Caco-2 (cell line): ENCODE results near the gene SLC36A3. TPM values are rescaled to one million over a fixed set of nuclear protein-coding genes. Genes with fewer than 3 reads are reported as not detected.

Experiments
- BruUV-seq: library from RNA; stranded (reverse); fragments of 400-500 nt; replicated peaks from 2 replicates; lab custom pipeline; 2021; lab: Mats Ljungman, UMichigan
- CTCF ChIA-PET: fragments of 300-600 bp; sonication (Branson Sonifier 250); formaldehyde crosslinking; loops from one replicate; lab custom pipeline; 2022; ENCODE audit warnings: antibody characterized with exemption; lab: Charles Lee
- POLR2A ChIA-PET: fragments of 300-600 bp; sonication (Branson Sonifier 250); formaldehyde crosslinking; loops from one replicate; lab custom pipeline; 2022; ENCODE audit warnings: antibody characterized with exemption; lab: Charles Lee
- DNase-seq, 2 experiments: peaks; one replicate each; pipeline versions ENCODE4 v3.0.0 to v3.0.0-alpha.2; 2020 to 2022
- H3K27me3 ChIP-seq: replicated peaks from 2 replicates; pipeline ENCODE4 v1.6.0; 2011; ENCODE audit warnings: low read length; ENCODE audit not compliant: control insufficient read depth, insufficient read depth
- H3K36me3 ChIP-seq: 2 replicates; pipeline ENCODE4 v1.5.1; 2011; ENCODE audit warnings: low read length; ENCODE audit not compliant: control insufficient read depth, insufficient read depth
- H3K4me1 ChIP-seq: fragments of 250-450 bp; sonication (Bioruptor Pico); 2 replicates; pipeline ENCODE4 v1.5.1; 2020; ENCODE audit warnings: mild to moderate bottlenecking
- H3K4me3 ChIP-seq: 2 replicates; pipeline ENCODE4 v1.5.1; 2011; ENCODE audit warnings: low read depth, mild to moderate bottlenecking, control low read depth, low read length
- H3K9me3 ChIP-seq: fragments of 250-450 bp; sonication (Bioruptor Pico); 2 replicates; pipeline ENCODE4 v1.5.1; 2020; ENCODE audit warnings: mild to moderate bottlenecking, moderate library complexity
- H3K27ac Mint-ChIP-seq: one replicate; pipeline ENCODE4 v1.8.0; 2022; ENCODE audit warnings: mixed read lengths; ENCODE audit not compliant: unreplicated experiment
- H3K27me3 Mint-ChIP-seq: one replicate; pipeline ENCODE4 v1.8.0; 2022; ENCODE audit warnings: mixed read lengths; ENCODE audit not compliant: insufficient read depth, unreplicated experiment
- H3K36me3 Mint-ChIP-seq: one replicate; pipeline ENCODE4 v1.8.0; 2022; ENCODE audit warnings: mild to moderate bottlenecking, mixed read lengths; ENCODE audit not compliant: insufficient read depth, unreplicated experiment
- H3K4me1 Mint-ChIP-seq: one replicate; pipeline ENCODE4 v1.8.0; 2022; ENCODE audit warnings: low read depth, mixed read lengths; ENCODE audit not compliant: unreplicated experiment
- H3K4me3 Mint-ChIP-seq: one replicate; pipeline ENCODE4 v1.8.0; 2022; ENCODE audit warnings: mild to moderate bottlenecking, moderate library complexity, mixed read lengths; ENCODE audit not compliant: unreplicated experiment
- H3K9me3 Mint-ChIP-seq: one replicate; pipeline ENCODE4 v1.8.0; 2022; ENCODE audit warnings: mixed read lengths; ENCODE audit not compliant: unreplicated experiment
- CTCF ChIP-seq, 2 experiments: fragments of 200-600 bp in 1 of 2; IDR thresholded peaks; 1 replicate in 1 of 2; 2 replicates in 1 of 2; pipeline versions ENCODE4 v1.5.1 to v1.8.0; 2011 to 2022; ENCODE audit warnings: antibody characterized with exemption in 1 of 2, control low read depth in 1 of 2, inconsistent platforms in 1 of 2, low read depth in 1 of 2, low read length in 1 of 2, mild to moderate bottlenecking in 1 of 2, moderate library complexity in 1 of 2; ENCODE audit not compliant: insufficient read depth in 1 of 2, severe bottlenecking in 1 of 2, unreplicated experiment in 1 of 2
- intact Hi-C: fragments of 100-400 bp; cut with micrococcal nuclease; formaldehyde crosslinking; loops from one replicate; pipeline ENCODE4 v1.10.0; 2022; ENCODE audit not compliant: unreplicated experiment
- total RNA-seq: library from RNA; stranded (reverse); gene quantifications from 2 replicates; pipeline ENCODE4 v1.2.3, GENCODE V29; 2022

SLC36A3 gene
- total RNA-seq, 1 experiment from 2014 or later, result not detected

- TF ChIP-seq CTCF (IDR thresholded peaks at IDR 0.05; ENCODE audit: insufficient read depth in 1 of 2, low read depth in 1 of 2, low read length in 1 of 2, severe bottlenecking in 1 of 2, unreplicated experiment in 1 of 2), result no peak
- Mint-ChIP-seq H3K4me1 (no peaks in the 10 kb centered on the region), H3K36me3 (no peaks in the 10 kb centered on the region), H3K27me3 (peaks cover under 1% of the 10 kb centered on the region), H3K9me3 (no peaks in the 10 kb centered on the region), H3K4me3 (no peak within 1 kb of the TSS), H3K27ac (no peak within 1 kb of the TSS)
- Histone ChIP-seq H3K4me3 (no peak within 1 kb of the TSS), H3K4me1 (0 out of 2 replicates have a peak, but pooled peaks cover 3% of the 10 kb centered on the region), H3K36me3 (no peaks in the 10 kb centered on the region), H3K27me3 (no peaks in the 10 kb centered on the region), H3K9me3 (no peaks in the 10 kb centered on the region; the same call in 1 of the 2 replicates)
- ChIA-PET CTCF (no interaction called here), POLR2A (no interaction called here)
- no peak for DNase-seq
- no TSS peak for BruUV-seq
- intact Hi-C loops, result no loop called here
Measured at GRCh38 chr5:151347369-151347768, 43.8 kb upstream of the SLC36A3 start, which contains the start of gene SLC36A2. SLC36A2 (minus strand) TSS chr5:151347559; CDS start chr5:151347460, 99 bp downstream.

GRCh38 chr5:151345808-151346478 lies 42.4 kb upstream of the SLC36A3 start:
- no peak overlapping the region for H3K27ac Mint-ChIP-seq
- Histone ChIP-seq H3K9me3 (no peaks in the 10 kb centered on the region), H3K27me3 (no peaks in the 10 kb centered on the region; the same call in 1 of the 2 replicates), H3K4me1 (0 out of 2 replicates have a peak, but pooled peaks cover 3% of the 10 kb centered on the region), H3K4me3 (no peak overlapping the region), H3K36me3 (no peaks in the 10 kb centered on the region)
- H3K36me3 Mint-ChIP-seq, result no peaks in the 10 kb centered on the region
- no peak for TF ChIP-seq CTCF (IDR thresholded peaks at IDR 0.05; ENCODE audit: insufficient read depth in 1 of 2, low read depth in 1 of 2, low read length in 1 of 2, severe bottlenecking in 1 of 2, unreplicated experiment in 1 of 2)
- H3K4me3 Mint-ChIP-seq, result no peak overlapping the region
- CTCF ChIA-PET, result no interaction called here
- intact Hi-C loops, result no loop called here
- no peaks in the 10 kb centered on the region for H3K9me3 Mint-ChIP-seq
- POLR2A ChIA-PET, result no interaction called here
- peaks cover 4% of the 10 kb centered on the region for H3K27me3 Mint-ChIP-seq
- no peak for DNase-seq
- no peaks in the 10 kb centered on the region for H3K4me1 Mint-ChIP-seq
- no TSS peak for BruUV-seq

- peaks cover under 1% of the 10 kb centered on the region for H3K9me3 Mint-ChIP-seq
- H3K27me3 Mint-ChIP-seq, result peaks cover 6% of the 10 kb centered on the region
- TF ChIP-seq CTCF (IDR thresholded peaks at IDR 0.05; ENCODE audit: insufficient read depth in 1 of 2, low read depth in 1 of 2, low read length in 1 of 2, severe bottlenecking in 1 of 2, unreplicated experiment in 1 of 2), result no peak
- no peak for DNase-seq
- no peaks in the 10 kb centered on the region; the same call in 1 of the 2 replicates for H3K27me3 ChIP-seq
- no peak overlapping the region for H3K4me3 Mint-ChIP-seq
- intact Hi-C loops, result no loop called here
- H3K36me3 Mint-ChIP-seq, result no peaks in the 10 kb centered on the region
- H3K4me1 ChIP-seq, result 0 out of 2 replicates have a peak, but pooled peaks cover 3% of the 10 kb centered on the region
- BruUV-seq, result no TSS peak
- H3K4me3 ChIP-seq, result no peak overlapping the region
- ChIA-PET POLR2A (no interaction called here), CTCF (no interaction called here)
- H3K36me3 ChIP-seq, result no peaks in the 10 kb centered on the region
- no peaks in the 10 kb centered on the region for H3K4me1 Mint-ChIP-seq
- no peak overlapping the region for H3K27ac Mint-ChIP-seq
- no peaks in the 10 kb centered on the region for H3K9me3 ChIP-seq
Measured at GRCh38 chr5:151345187-151345807, 41.7 kb upstream of the SLC36A3 start.
